HepG2 (cell line): Measurements from ENCODE around the gene AHCY. TPM values are rescaled to one million over a fixed set of nuclear protein-coding genes. Genes with fewer than 3 reads are reported as not detected.

Source experiments
- ARHGAP35 ChIP-seq: sonication (generic); formaldehyde crosslinking; IDR thresholded peaks from 2 replicates; pipeline ENCODE4 v1.9.0; 2022; ENCODE audit warnings: mild to moderate bottlenecking, inconsistent platforms, moderate library complexity, missing genetic modification reagents, borderline replicate concordance
- ATF1 ChIP-seq: IDR thresholded peaks from 2 replicates; pipeline ENCODE4 v1.6.1; 2016; ENCODE audit warnings: mild to moderate bottlenecking, control low read depth
- CBX2 ChIP-seq, 2 experiments: fragments of 200-600 bp in 1 of 2; sonication (generic); formaldehyde crosslinking in 1 of 2; IDR thresholded peaks; 2 replicates each; pipeline versions ENCODE4 v1.7.0 to v1.8.1; 2018 to 2022; ENCODE audit warnings: low read depth in 2 of 2, low read length in 1 of 2, mild to moderate bottlenecking in 1 of 2, missing genetic modification reagents in 1 of 2
- CENPT ChIP-seq: sonication (generic); formaldehyde crosslinking; IDR thresholded peaks from 2 replicates; pipeline ENCODE4 v1.8.0; 2022; ENCODE audit warnings: low read depth, mild to moderate bottlenecking, moderate library complexity, missing genetic modification reagents
- DNMT3B ChIP-seq: conservative IDR thresholded peaks from 2 replicates; pipeline ENCODE4 v1.6.1; 2016; ENCODE audit warnings: missing biosample characterization, control low read depth
- EED ChIP-seq: sonication (generic); formaldehyde crosslinking; IDR thresholded peaks from 2 replicates; pipeline ENCODE4 v1.5.0; 2020; ENCODE audit warnings: mild to moderate bottlenecking, missing genetic modification reagents
- ELF1 ChIP-seq: sonication (generic); formaldehyde crosslinking; IDR thresholded peaks from 2 replicates; pipeline ENCODE4 v1.4.0; 2020; ENCODE audit warnings: missing genetic modification reagents
- FLYWCH1 ChIP-seq: sonication (generic); formaldehyde crosslinking; IDR thresholded peaks from 2 replicates; pipeline ENCODE4 v1.8.1; 2023; ENCODE audit warnings: mild to moderate bottlenecking, missing genetic modification reagents
- FOXP1 ChIP-seq, 2 experiments: fragments of 450-650 bp in 1 of 2; IDR thresholded peaks; 2 replicates each; pipeline ENCODE4 v1.6.1; 2017 to 2018; ENCODE audit warnings: antibody characterized with exemption in 1 of 2
- HHEX ChIP-seq: IDR thresholded peaks from 2 replicates; pipeline ENCODE4 v1.6.1; 2016; ENCODE audit warnings: control low read depth
- IKZF1 ChIP-seq: fragments of 450-650 bp; IDR thresholded peaks from 2 replicates; pipeline ENCODE4 v1.7.1; 2016
- KDM3A ChIP-seq: IDR thresholded peaks from 2 replicates; pipeline ENCODE4 v1.6.1; 2018; ENCODE audit warnings: low read depth, missing compliant biosample characterization
- MAFK ChIP-seq, 2 experiments: IDR thresholded peaks in 1 of 2; conservative IDR thresholded peaks in 1 of 2; 2 replicates each; pipeline ENCODE4 v1.6.1; 2011; ENCODE audit warnings: improper control_type of control experiment in 2 of 2, low read length in 2 of 2
- MIER2 ChIP-seq: IDR thresholded peaks from 2 replicates; pipeline ENCODE4 v1.6.1; 2016; ENCODE audit warnings: missing biosample characterization, missing genetic modification reagents
- PRPF4 ChIP-seq: fragments of 200-400 bp; formaldehyde crosslinking; IDR thresholded peaks from 2 replicates; pipeline ENCODE4 v1.6.1; 2016; ENCODE audit warnings: low read length, low read depth; ENCODE audit not compliant: poor library complexity, severe bottlenecking
- RNF2 ChIP-seq: fragments of 450-650 bp; conservative IDR thresholded peaks from 2 replicates; pipeline ENCODE4 v1.6.1; 2016; ENCODE audit warnings: low read depth
- SIX4 ChIP-seq: sonication (generic); formaldehyde crosslinking; IDR thresholded peaks from 2 replicates; pipeline ENCODE4 v1.4.0; 2020; ENCODE audit warnings: missing genetic modification reagents
- TBL1XR1 ChIP-seq: fragments of 150-350 bp; IDR thresholded peaks from 2 replicates; pipeline ENCODE4 v1.6.1; 2014; ENCODE audit warnings: borderline replicate concordance, low read length; ENCODE audit not compliant: partially characterized antibody
- TEAD3 ChIP-seq: optimal IDR thresholded peaks from 2 replicates; pipeline ENCODE3; 2016; ENCODE audit warnings: borderline replicate concordance
- YEATS4 ChIP-seq: sonication (generic); formaldehyde crosslinking; IDR thresholded peaks from 2 replicates; pipeline ENCODE4 v1.4.0; 2020; ENCODE audit warnings: missing genetic modification reagents, borderline replicate concordance
- ZFP37 ChIP-seq: sonication (generic); formaldehyde crosslinking; IDR thresholded peaks from 2 replicates; pipeline ENCODE4 v1.4.0; 2020; ENCODE audit warnings: missing genetic modification reagents, borderline replicate concordance
- ZNF101 ChIP-seq: sonication (generic); formaldehyde crosslinking; IDR thresholded peaks from 2 replicates; pipeline ENCODE4 v1.4.0; 2020; ENCODE audit warnings: mild to moderate bottlenecking, low read depth, missing genetic modification reagents, borderline replicate concordance
- ZNF207 ChIP-seq: fragments of 450-650 bp; IDR thresholded peaks from 2 replicates; pipeline ENCODE4 v1.6.1; 2016; ENCODE audit warnings: antibody characterized with exemption, borderline replicate concordance
- ZNF235 ChIP-seq: sonication (generic); formaldehyde crosslinking; IDR thresholded peaks from 2 replicates; pipeline ENCODE4 v1.8.1; 2023; ENCODE audit warnings: mild to moderate bottlenecking, missing genetic modification reagents, borderline replicate concordance
- ZNF337 ChIP-seq: sonication (generic); formaldehyde crosslinking; IDR thresholded peaks from 2 replicates; pipeline ENCODE4 v1.5.1; 2020; ENCODE audit warnings: missing genetic modification reagents, low read depth, mild to moderate bottlenecking, borderline replicate concordance
- ZNF382 ChIP-seq: sonication (generic); formaldehyde crosslinking; IDR thresholded peaks from 2 replicates; pipeline ENCODE4 v1.5.0; 2020; ENCODE audit warnings: missing genetic modification reagents, mild to moderate bottlenecking, borderline replicate concordance
- ZNF431 ChIP-seq: sonication (generic); formaldehyde crosslinking; IDR thresholded peaks from 2 replicates; pipeline ENCODE4 v1.9.0; 2022; ENCODE audit warnings: missing genetic modification reagents, low read depth, mild to moderate bottlenecking, borderline replicate concordance
- ZNF441 ChIP-seq: sonication (generic); formaldehyde crosslinking; IDR thresholded peaks from 2 replicates; pipeline ENCODE4 v1.7.0; 2021; ENCODE audit warnings: missing genetic modification reagents, borderline replicate concordance
- ZSCAN12 ChIP-seq: sonication (generic); formaldehyde crosslinking; IDR thresholded peaks from 2 replicates; pipeline ENCODE4 v1.9.0; 2021; ENCODE audit warnings: mild to moderate bottlenecking, missing genetic modification reagents
- polyA plus RNA-seq, 8 experiments: library from polyadenylated mRNA; depleted of rRNA in 3 of 8; stranded (reverse) in 7 of 8; unstranded in 1 of 8; fragments of >200 nt; fragmentation: Illumina TruSeq in 4 of 8; extraction: Trizol in 4 of 8; gene quantifications; 2 replicates each; pipeline versions ENCODE4 v1.2.1 to v1.2.3, GENCODE V29; 2011 to 2016; ENCODE audit warnings: low read depth in 4 of 8, missing spikeins in 1 of 8, mixed read lengths in 1 of 8; ENCODE audit not compliant: insufficient read depth in 1 of 8
- total RNA-seq, 5 experiments: library from RNA; depleted of rRNA; stranded (reverse); fragments of >200 nt; fragmentation: Illumina TruSeq; extraction: Trizol; gene quantifications; 2 replicates each; pipeline ENCODE4 v1.2.3, GENCODE V29; 2016; ENCODE audit warnings: low read depth in 1 of 5
- TF ChIP-seq, protein P1 (sequence below): sonication (generic); formaldehyde crosslinking; IDR thresholded peaks from 2 replicates; pipeline ENCODE4 v1.5.0; 2020; ENCODE audit warnings: missing genetic modification reagents
- TF ChIP-seq, protein P2 (sequence below): IDR thresholded peaks from 2 replicates; pipeline ENCODE4 v1.6.1; 2016; ENCODE audit warnings: low read depth, borderline replicate concordance

AHCY gene
- total and polyA plus RNA-seq, 2 of the 13 experiments (the other 11 are each of a cell fraction or from before 2014, with no cell fraction given), result 407 to 419 TPM

DNA sequence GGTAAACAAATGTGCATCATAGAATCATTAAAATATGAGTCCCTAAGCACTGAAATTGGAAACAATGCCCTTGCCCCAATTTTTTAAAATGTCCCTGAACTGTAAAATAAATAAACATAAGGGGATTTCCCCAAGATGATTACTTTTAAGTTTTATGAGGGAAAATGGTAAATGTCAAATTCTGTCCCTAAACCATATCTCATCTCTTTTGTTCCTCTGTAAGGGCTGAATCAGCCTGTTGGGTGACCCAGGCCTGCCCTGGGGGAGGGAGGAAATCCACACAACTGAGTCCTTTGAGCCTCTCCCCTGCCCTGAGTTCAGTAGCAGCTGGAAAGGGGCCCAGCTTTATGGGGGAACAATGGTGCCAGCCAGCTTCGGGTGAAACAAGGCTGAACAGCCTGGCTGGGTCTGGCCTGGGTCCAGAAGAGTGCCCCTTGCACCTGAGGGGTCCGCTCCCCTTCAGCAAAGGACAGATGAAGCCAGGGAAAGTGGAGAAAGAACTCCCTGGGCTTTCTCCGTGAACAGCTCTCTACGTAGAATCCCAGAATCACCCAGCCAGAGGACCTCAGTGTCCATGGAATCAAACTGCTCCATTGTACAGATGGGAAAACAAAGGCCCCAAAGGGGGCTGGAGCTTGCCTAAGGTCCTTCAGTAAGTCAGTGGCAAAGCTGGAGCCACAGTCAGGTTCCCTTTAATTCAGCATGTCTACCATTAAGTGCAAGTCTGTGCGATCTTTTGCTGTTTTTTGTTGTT is 31.7 kb upstream of the AHCY start (continued):
- TF ChIP-seq ZNF382 (CRISPR knock-in tag) (no peak), DNMT3B (CRISPR knock-in tag) (no peak), TEAD3 (CRISPR knock-in tag) (no peak), MIER2 (CRISPR knock-in tag) (peak; percentile 33; the same call in 1 of the 2 replicates), HHEX (no peak), KDM3A (CRISPR knock-in tag) (no peak), FLYWCH1 (CRISPR knock-in tag) (0 out of 2 replicates have a peak, but pooled peaks have one; percentile 33), ARHGAP35 (CRISPR knock-in tag) (no peak), ATF1 (CRISPR knock-in tag) (no peak), YEATS4 (CRISPR knock-in tag) (no peak; the same call in 1 of the 2 replicates), ZNF235 (CRISPR knock-in tag) (peak; percentile 63; the same call in 1 of the 2 replicates), ZNF441 (CRISPR knock-in tag) (0 out of 2 replicates have a peak, but pooled peaks have one; percentile 35), PRPF4 (peak; percentile 15), CENPT (no peak), ELF1 (CRISPR knock-in tag) (no peak; the same call in 1 of the 2 replicates), ZSCAN12 (CRISPR knock-in tag) (no peak), CBX2 (IDR thresholded peaks at IDR 0.05; ENCODE audit: low read depth, low read length) (no peak), CBX2 (CRISPR knock-in tag; IDR thresholded peaks at IDR 0.05; ENCODE audit: low read depth) (no peak), ZNF207 (no peak), ZNF101 (CRISPR knock-in tag) (no peak), ZFP37 (CRISPR knock-in tag) (no peak), EED (no peak), RNF2 (no peak), SIX4 (CRISPR knock-in tag) (no peak), ZNF431 (no peak), IKZF1 (no peak), FOXP1 (IDR thresholded peaks at IDR 0.05) (no peak), FOXP1 (CRISPR knock-in tag; IDR thresholded peaks at IDR 0.05) (no peak), MAFK (conservative IDR thresholded peaks at IDR 0.05 in 1 of 2, IDR thresholded peaks at IDR 0.05 in 1 of 2; ENCODE audit: low read length in 2 of 2) (no peak), ZNF337 (CRISPR knock-in tag) (no peak), TBL1XR1 (no peak)
- TF ChIP-seq, protein P1, sequence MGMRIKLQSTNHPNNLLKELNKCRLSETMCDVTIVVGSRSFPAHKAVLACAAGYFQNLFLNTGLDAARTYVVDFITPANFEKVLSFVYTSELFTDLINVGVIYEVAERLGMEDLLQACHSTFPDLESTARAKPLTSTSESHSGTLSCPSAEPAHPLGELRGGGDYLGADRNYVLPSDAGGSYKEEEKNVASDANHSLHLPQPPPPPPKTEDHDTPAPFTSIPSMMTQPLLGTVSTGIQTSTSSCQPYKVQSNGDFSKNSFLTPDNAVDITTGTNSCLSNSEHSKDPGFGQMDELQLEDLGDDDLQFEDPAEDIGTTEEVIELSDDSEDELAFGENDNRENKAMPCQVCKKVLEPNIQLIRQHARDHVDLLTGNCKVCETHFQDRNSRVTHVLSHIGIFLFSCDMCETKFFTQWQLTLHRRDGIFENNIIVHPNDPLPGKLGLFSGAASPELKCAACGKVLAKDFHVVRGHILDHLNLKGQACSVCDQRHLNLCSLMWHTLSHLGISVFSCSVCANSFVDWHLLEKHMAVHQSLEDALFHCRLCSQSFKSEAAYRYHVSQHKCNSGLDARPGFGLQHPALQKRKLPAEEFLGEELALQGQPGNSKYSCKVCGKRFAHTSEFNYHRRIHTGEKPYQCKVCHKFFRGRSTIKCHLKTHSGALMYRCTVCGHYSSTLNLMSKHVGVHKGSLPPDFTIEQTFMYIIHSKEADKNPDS (CRISPR knock-in tag), result no peak
- TF ChIP-seq, protein P2, sequence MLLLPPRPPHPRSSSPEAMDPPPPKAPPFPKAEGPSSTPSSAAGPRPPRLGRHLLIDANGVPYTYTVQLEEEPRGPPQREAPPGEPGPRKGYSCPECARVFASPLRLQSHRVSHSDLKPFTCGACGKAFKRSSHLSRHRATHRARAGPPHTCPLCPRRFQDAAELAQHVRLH (CRISPR knock-in tag), result no peak
